Mucosa of descending colon (tissue), 3 donors: ENCODE measurements around the gene TEX11. TPM values are rescaled to one million over a fixed set of nuclear protein-coding genes. Genes with fewer than 3 reads are reported as not detected.

ENCODE experiments used
- ATAC-seq: fragments of 200-7000 bp; cut with Tn5 transposase; one replicate; pipeline ENCODE4 v1.9.1; 2020; ENCODE audit warnings: mild to moderate bottlenecking, moderate library complexity
- DNase-seq, 3 donors: peaks; one replicate each; pipeline ENCODE4 v3.0.0-alpha.2; 2020
- H3K36me3 ChIP-seq: fragments of 200-600 bp; one replicate; pipeline ENCODE4 v1.8.0; 2021; ENCODE audit warnings: low read depth, mild to moderate bottlenecking
- H3K4me1 ChIP-seq: fragments of 200-600 bp; one replicate; pipeline ENCODE4 v1.8.0; 2021; ENCODE audit warnings: low read depth, mild to moderate bottlenecking
- H3K4me3 ChIP-seq: fragments of 200-600 bp; one replicate; pipeline ENCODE4 v1.8.0; 2021; ENCODE audit warnings: mild to moderate bottlenecking
- H3K9me3 ChIP-seq: fragments of 200-600 bp; one replicate; pipeline ENCODE4 v1.8.0; 2021; ENCODE audit warnings: mild to moderate bottlenecking
- intact Hi-C, 2 donors: fragments of 100-400 bp; cut with DNase I in 1 of 2; cut with micrococcal nuclease in 1 of 2; formaldehyde crosslinking; loops; one replicate each; pipeline versions ENCODE4 v1.11.0 to v1.11.1; 2022; cut with DNase I, micrococcal nuclease
- total RNA-seq, 3 donors: library from RNA; stranded (reverse); fragmentation: NEBNext Ultra II Directional in 2 of 3; extraction: Animal tissue kit (Norgen Biotek cat#: 25700) in 2 of 3; gene quantifications; one replicate each; pipeline versions ENCODE4 v1.2.1 to v1.2.4, GENCODE V29; 2021 to 2023
- TF ChIP-seq, protein P1 (sequence below): fragments of 200-600 bp; IDR thresholded peaks from one replicate; pipeline ENCODE4 v1.8.0; 2022; ENCODE audit warnings: antibody characterized with exemption, mild to moderate bottlenecking
- donor health status: DM: no; HTN: no; CAD: no; lungs with moderate emphysema.
- donor health status: DM: no; HTN: no; CAD: no.
- donor health status: DM: no; HTN: yes; CAD: no.

TEX11 gene
- total RNA-seq, 3 donors from 2014 or later: 0.89 to 2.7 (median 2.1) TPM

GRCh38 chrX:70636218-70636617 lies 272.3 kb downstream of the TEX11 start:
- Histone ChIP-seq H3K9me3 (no peaks in the 10 kb centered on the region), H3K36me3 (no peaks in the 10 kb centered on the region), H3K4me1 (no peaks in the 10 kb centered on the region), H3K4me3 (no peak overlapping the region)
- intact Hi-C loops: no loop called here
- TF ChIP-seq, protein P1, sequence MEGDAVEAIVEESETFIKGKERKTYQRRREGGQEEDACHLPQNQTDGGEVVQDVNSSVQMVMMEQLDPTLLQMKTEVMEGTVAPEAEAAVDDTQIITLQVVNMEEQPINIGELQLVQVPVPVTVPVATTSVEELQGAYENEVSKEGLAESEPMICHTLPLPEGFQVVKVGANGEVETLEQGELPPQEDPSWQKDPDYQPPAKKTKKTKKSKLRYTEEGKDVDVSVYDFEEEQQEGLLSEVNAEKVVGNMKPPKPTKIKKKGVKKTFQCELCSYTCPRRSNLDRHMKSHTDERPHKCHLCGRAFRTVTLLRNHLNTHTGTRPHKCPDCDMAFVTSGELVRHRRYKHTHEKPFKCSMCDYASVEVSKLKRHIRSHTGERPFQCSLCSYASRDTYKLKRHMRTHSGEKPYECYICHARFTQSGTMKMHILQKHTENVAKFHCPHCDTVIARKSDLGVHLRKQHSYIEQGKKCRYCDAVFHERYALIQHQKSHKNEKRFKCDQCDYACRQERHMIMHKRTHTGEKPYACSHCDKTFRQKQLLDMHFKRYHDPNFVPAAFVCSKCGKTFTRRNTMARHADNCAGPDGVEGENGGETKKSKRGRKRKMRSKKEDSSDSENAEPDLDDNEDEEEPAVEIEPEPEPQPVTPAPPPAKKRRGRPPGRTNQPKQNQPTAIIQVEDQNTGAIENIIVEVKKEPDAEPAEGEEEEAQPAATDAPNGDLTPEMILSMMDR: no peak
- ATAC-seq (no peak), DNase-seq (no peak)

GRCh38 chrX:70635669-70636068 lies 272.8 kb downstream of the TEX11 start:
- no peak for ATAC-seq
- TF ChIP-seq, protein P1: no peak
- Histone ChIP-seq H3K4me3 (no peak overlapping the region), H3K36me3 (no peaks in the 10 kb centered on the region), H3K4me1 (no peaks in the 10 kb centered on the region), H3K9me3 (no peaks in the 10 kb centered on the region)
- DNase-seq: no peak
- intact Hi-C loops: no loop called here

- intact Hi-C loops: no loop called here
- Histone ChIP-seq H3K36me3 (no peaks in the 10 kb centered on the region), H3K4me3 (no peak overlapping the region), H3K4me1 (no peaks in the 10 kb centered on the region), H3K9me3 (no peaks in the 10 kb centered on the region)
- DNase-seq: no peak
- TF ChIP-seq, protein P1: no peak
- ATAC-seq: no peak
Observed at GRCh38 chrX:70635227-70635626, 273.3 kb downstream of the TEX11 start.

- TF ChIP-seq, protein P1: no peak
- H3K4me1 ChIP-seq: no peaks in the 10 kb centered on the region
- DNase-seq (no peak), ATAC-seq (no peak)
- no peaks in the 10 kb centered on the region for H3K36me3 ChIP-seq
- intact Hi-C loops: no loop called here
- no peaks in the 10 kb centered on the region for H3K9me3 ChIP-seq
- no peak overlapping the region for H3K4me3 ChIP-seq
Observed at GRCh38 chrX:70621743-70622142, 286.8 kb downstream of the TEX11 start.

DNA sequence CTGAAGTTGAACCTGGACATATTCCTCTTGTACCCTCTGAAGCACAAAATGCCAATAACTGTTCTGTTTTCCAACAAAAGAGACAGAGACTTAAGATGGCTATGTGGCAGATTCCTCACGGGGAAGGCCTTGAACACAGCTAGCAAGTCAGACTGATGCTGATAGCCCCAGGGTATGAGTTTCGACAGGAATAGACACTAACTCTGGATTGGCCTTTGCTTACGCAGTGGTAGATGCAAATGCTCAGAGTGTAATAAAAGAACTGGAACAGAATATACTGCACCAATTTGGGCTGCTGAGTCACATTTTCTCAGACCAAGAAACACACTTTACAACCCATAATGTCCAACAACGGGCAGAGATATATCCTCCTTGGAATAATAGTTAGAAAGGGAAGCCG lies 290.0 kb downstream of the TEX11 start:
- Histone ChIP-seq H3K4me1 (no peaks in the 10 kb centered on the region), H3K36me3 (no peaks in the 10 kb centered on the region), H3K9me3 (no peaks in the 10 kb centered on the region), H3K4me3 (no peak overlapping the region)
- ATAC-seq: no peak
- DNase-seq: no peak
- intact Hi-C loops: no loop called here
- TF ChIP-seq, protein P1: no peak

GRCh38 chrX:70613295-70613694 lies 295.2 kb downstream of the TEX11 start:
- H3K4me3 ChIP-seq: no peak overlapping the region
- intact Hi-C loops: no loop called here
- TF ChIP-seq, protein P1: no peak
- DNase-seq: peak in 1 of 3 donors; percentile 2
- H3K9me3 ChIP-seq: no peaks in the 10 kb centered on the region
- no peaks in the 10 kb centered on the region for H3K4me1 ChIP-seq
- no peaks in the 10 kb centered on the region for H3K36me3 ChIP-seq
- ATAC-seq: peak; percentile 49
